Stimulated activated naive B cell treated with anti-CD40 and anti-IgM and Interleukin-4, amounts not matched to agents 10 μg/mL and 1 μg/mL and 100 μg/mL, for 72 hours (primary cell): Measurements from ENCODE around the gene IKZF2.

Experiments
- ATAC-seq, 2 donors: fragments of 150-1000 bp; cut with Tn5 transposase; replicated peaks; 2 replicates each; pipeline ENCODE4 v1.10.0; 2021; ENCODE audit warnings: moderate library complexity in 1 of 2
- DNase-seq: peaks from one replicate; pipeline ENCODE4 v3.0.0; 2021
- H3K27ac Mint-ChIP-seq: one replicate; pipeline ENCODE4 v1.8.0; 2022; ENCODE audit warnings: mild to moderate bottlenecking, mixed read lengths
- H3K27me3 Mint-ChIP-seq, 2 donors: one replicate each; pipeline ENCODE4 v1.8.0; 2022; ENCODE audit warnings: mixed read lengths in 2 of 2
- H3K36me3 Mint-ChIP-seq, 2 donors: one replicate each; pipeline ENCODE4 v1.8.0; 2022; ENCODE audit warnings: mixed read lengths in 2 of 2, mild to moderate bottlenecking in 1 of 2
- H3K4me1 Mint-ChIP-seq, 2 donors: one replicate each; pipeline ENCODE4 v1.8.0; 2022; ENCODE audit warnings: mixed read lengths in 2 of 2, mild to moderate bottlenecking in 1 of 2
- H3K4me3 Mint-ChIP-seq, 2 donors: one replicate each; pipeline ENCODE4 v1.8.0; 2022; ENCODE audit warnings: mild to moderate bottlenecking in 2 of 2, mixed read lengths in 2 of 2, moderate library complexity in 1 of 2
- H3K9me3 Mint-ChIP-seq, 2 donors: one replicate each; pipeline ENCODE4 v1.8.0; 2022; ENCODE audit warnings: mixed read lengths in 2 of 2, mild to moderate bottlenecking in 1 of 2

Gene IKZF2

GRCh38 chr2:213151437-213152064 lies at the start of gene IKZF2:
Gene IKZF2, minus strand, starts transcription at chr2:213151612. Its CDS starts 2,983 bp downstream, at chr2:213148629.
- DNase-seq (peak; percentile 79), ATAC-seq (peak; percentile 87 to 88)
- Mint-ChIP-seq H3K9me3 (peaks cover 0 to 6% of the 10 kb centered on the region in 2 donors), H3K27ac (peak within 1 kb of the TSS; percentile 95), H3K27me3 (no peaks in the 10 kb centered on the region), H3K4me1 (peaks cover 21 to 55% of the 10 kb centered on the region in 2 donors), H3K4me3 (peak within 1 kb of the TSS; percentile 91 to 97), H3K36me3 (peaks cover 12 to 18% of the 10 kb centered on the region in 2 donors)

GRCh38 chr2:213199871-213200270 lies 48.5 kb upstream of the IKZF2 start:
- Mint-ChIP-seq H3K27me3 (no peaks in the 10 kb centered on the region), H3K27ac (no peak overlapping the region), H3K9me3 (peaks cover 8 to 11% of the 10 kb centered on the region in 2 donors), H3K4me1 (peaks cover 6 to 25% of the 10 kb centered on the region in 2 donors), H3K4me3 (no peak overlapping the region), H3K36me3 (peaks cover 0 to 4% of the 10 kb centered on the region in 2 donors)
- no peak for ATAC-seq
- no peak for DNase-seq

GRCh38 chr2:213189001-213189899 lies 37.8 kb upstream of the IKZF2 start:
- no peak overlapping the region for H3K4me3 Mint-ChIP-seq
- H3K27ac Mint-ChIP-seq, result no peak overlapping the region
- peak; percentile 31 to 52 for ATAC-seq
- peaks cover 2 to 4% of the 10 kb centered on the region in 2 donors for H3K36me3 Mint-ChIP-seq
- no peaks in the 10 kb centered on the region for H3K27me3 Mint-ChIP-seq
- no peak for DNase-seq
- no peaks in the 10 kb centered on the region for H3K9me3 Mint-ChIP-seq
- peaks cover 15 to 21% of the 10 kb centered on the region in 2 donors for H3K4me1 Mint-ChIP-seq

GRCh38 chr2:213188533-213188867 lies 37.1 kb upstream of the IKZF2 start:
- ATAC-seq, result no peak
- Mint-ChIP-seq H3K4me3 (no peak overlapping the region), H3K9me3 (no peaks in the 10 kb centered on the region), H3K36me3 (peaks cover 2 to 4% of the 10 kb centered on the region in 2 donors), H3K27ac (no peak overlapping the region), H3K27me3 (no peaks in the 10 kb centered on the region), H3K4me1 (peaks cover 17 to 21% of the 10 kb centered on the region in 2 donors)
- DNase-seq, result no peak

- Mint-ChIP-seq H3K9me3 (no peaks in the 10 kb centered on the region), H3K27ac (no peak overlapping the region), H3K4me3 (no peak overlapping the region), H3K27me3 (no peaks in the 10 kb centered on the region), H3K36me3 (peaks cover 2 to 4% of the 10 kb centered on the region in 2 donors), H3K4me1 (peaks cover 17 to 21% of the 10 kb centered on the region in 2 donors)
- no peak for DNase-seq
- no peak for ATAC-seq
Observed at GRCh38 chr2:213187833-213188532, 36.6 kb upstream of the IKZF2 start.

- Mint-ChIP-seq H3K36me3 (peaks cover 2 to 4% of the 10 kb centered on the region in 2 donors), H3K27me3 (no peaks in the 10 kb centered on the region), H3K4me3 (no peak overlapping the region), H3K27ac (no peak overlapping the region), H3K4me1 (peaks cover 17 to 21% of the 10 kb centered on the region in 2 donors), H3K9me3 (no peaks in the 10 kb centered on the region)
- ATAC-seq, result no peak
- DNase-seq, result no peak
Observed at GRCh38 chr2:213187386-213187785, 36.0 kb upstream of the IKZF2 start.

- H3K4me3 Mint-ChIP-seq, result peak overlapping the region in 1 of 2 donors; percentile 9
- H3K4me1 Mint-ChIP-seq, result peaks cover 17 to 21% of the 10 kb centered on the region in 2 donors
- peak; percentile 93 to 94 for ATAC-seq
- H3K27me3 Mint-ChIP-seq, result no peaks in the 10 kb centered on the region
- H3K9me3 Mint-ChIP-seq, result no peaks in the 10 kb centered on the region
- peaks cover 0 to 4% of the 10 kb centered on the region in 2 donors for H3K36me3 Mint-ChIP-seq
- no peak for DNase-seq
- peak overlapping the region; percentile 15 for H3K27ac Mint-ChIP-seq
Observed at GRCh38 chr2:213185147-213185822, 33.9 kb upstream of the IKZF2 start.

- Mint-ChIP-seq H3K36me3 (peaks cover 3 to 7% of the 10 kb centered on the region in 2 donors), H3K9me3 (peaks cover 6 to 8% of the 10 kb centered on the region in 2 donors), H3K27me3 (no peaks in the 10 kb centered on the region), H3K27ac (no peak overlapping the region), H3K4me3 (no peak overlapping the region), H3K4me1 (peaks cover 26 to 27% of the 10 kb centered on the region in 2 donors)
- DNase-seq, result no peak
- ATAC-seq, result no peak
Observed at GRCh38 chr2:213181712-213182111, 30.3 kb upstream of the IKZF2 start.

GRCh38 chr2:213177679-213178078 lies 26.3 kb upstream of the IKZF2 start:
- DNase-seq (no peak), ATAC-seq (no peak)
- peaks cover 12 to 16% of the 10 kb centered on the region in 2 donors for H3K4me1 Mint-ChIP-seq
- peaks cover 5 to 7% of the 10 kb centered on the region in 2 donors for H3K36me3 Mint-ChIP-seq
- H3K27ac Mint-ChIP-seq, result no peak overlapping the region
- peaks cover 6 to 11% of the 10 kb centered on the region in 2 donors for H3K9me3 Mint-ChIP-seq
- no peaks in the 10 kb centered on the region for H3K27me3 Mint-ChIP-seq
- H3K4me3 Mint-ChIP-seq, result no peak overlapping the region

- Mint-ChIP-seq H3K4me3 (no peak overlapping the region), H3K9me3 (peaks cover 6 to 11% of the 10 kb centered on the region in 2 donors), H3K4me1 (peaks cover 22 to 36% of the 10 kb centered on the region in 2 donors), H3K27ac (no peak overlapping the region), H3K27me3 (no peaks in the 10 kb centered on the region), H3K36me3 (peaks cover 5 to 10% of the 10 kb centered on the region in 2 donors)
- ATAC-seq, result no peak
- no peak for DNase-seq
Observed at GRCh38 chr2:213175673-213176247, 24.3 kb upstream of the IKZF2 start.

- H3K4me3 Mint-ChIP-seq, result no peak overlapping the region
- ATAC-seq, result no peak
- H3K36me3 Mint-ChIP-seq, result peaks cover 5 to 21% of the 10 kb centered on the region in 2 donors
- H3K27me3 Mint-ChIP-seq, result no peaks in the 10 kb centered on the region
- H3K27ac Mint-ChIP-seq, result peak overlapping the region; percentile 53
- H3K4me1 Mint-ChIP-seq, result peaks cover 21 to 26% of the 10 kb centered on the region in 2 donors
- DNase-seq, result no peak
- peaks cover 14 to 15% of the 10 kb centered on the region in 2 donors for H3K9me3 Mint-ChIP-seq
Observed at GRCh38 chr2:213172641-213173040, 21.2 kb upstream of the IKZF2 start.

GRCh38 chr2:213171147-213171546 lies 19.7 kb upstream of the IKZF2 start:
- H3K27me3 Mint-ChIP-seq, result no peaks in the 10 kb centered on the region
- DNase-seq (no peak), ATAC-seq (peak; percentile 54 to 59)
- H3K27ac Mint-ChIP-seq, result peak overlapping the region; percentile 37
- peaks cover 9% of the 10 kb centered on the region in 2 donors for H3K9me3 Mint-ChIP-seq
- peaks cover 3 to 15% of the 10 kb centered on the region in 2 donors for H3K36me3 Mint-ChIP-seq
- H3K4me1 Mint-ChIP-seq, result peaks cover 22 to 36% of the 10 kb centered on the region in 2 donors
- no peak overlapping the region for H3K4me3 Mint-ChIP-seq

- Mint-ChIP-seq H3K36me3 (peaks cover 0 to 15% of the 10 kb centered on the region in 2 donors), H3K27me3 (no peaks in the 10 kb centered on the region), H3K9me3 (peaks cover 6 to 9% of the 10 kb centered on the region in 2 donors), H3K4me3 (no peak overlapping the region), H3K4me1 (peaks cover 25 to 56% of the 10 kb centered on the region in 2 donors), H3K27ac (peak overlapping the region; percentile 85)
- no peak for ATAC-seq
- DNase-seq, result no peak
Observed at GRCh38 chr2:213167271-213167930, 16.0 kb upstream of the IKZF2 start.
